ENCODE data around the gene JUP. TPM values are rescaled to one million over a fixed set of nuclear protein-coding genes. Genes with fewer than 3 reads are reported as not detected.

The JUP gene
- total and polyA plus RNA-seq, 4 donors = 35.7 to 64.3 (median 44.7) TPM

- H3K27me3 ChIP-seq (ENCODE audit: control insufficient read depth in 1 of 2, insufficient read depth in 2 of 2, low read length in 1 of 2) = no peaks in the 10 kb centered on the region
- no peak overlapping the region for H3K4me3 ChIP-seq (ENCODE audit: low read length in 2 of 2)
- H3K9me3 ChIP-seq (ENCODE audit: control insufficient read depth, low read length) = no peaks in the 10 kb centered on the region
- no peaks in the 10 kb centered on the region for H3K36me3 ChIP-seq (ENCODE audit: control insufficient read depth in 1 of 2, insufficient read depth in 2 of 2, low read length in 1 of 2)
- 88 to 89% methylated on average over 5 of the region's 5 CpGs for WGBS, 2 donors
- intact Hi-C loops (cut with DNase I) = no loop called here
- DNase-seq = no peak
- ATAC-seq (ENCODE audit: low FRiP score) = no peak
- no peak overlapping the region for H3K27ac ChIP-seq (ENCODE audit: low read depth in 1 of 2, low read length in 2 of 2)
- no peaks in the 10 kb centered on the region for H3K4me1 ChIP-seq (ENCODE audit: control insufficient read depth in 1 of 2, insufficient read depth in 2 of 2, low read length in 2 of 2)
These were observed 61.4 kb downstream of the JUP start for GRCh38 chr17:41725134-41725533.

- no peak for DNase-seq
- no peak for ATAC-seq (ENCODE audit: low FRiP score)
- intact Hi-C loops (cut with DNase I) = no loop called here
- no peak overlapping the region for H3K4me3 ChIP-seq (ENCODE audit: low read length in 2 of 2)
- no peaks in the 10 kb centered on the region for H3K36me3 ChIP-seq (ENCODE audit: control insufficient read depth in 1 of 2, insufficient read depth in 2 of 2, low read length in 1 of 2)
- WGBS, 2 donors = 73 to 75% methylated on average over 16 to 17 of the region's 17 CpGs
- H3K27ac ChIP-seq (ENCODE audit: low read depth in 1 of 2, low read length in 2 of 2) = no peak overlapping the region
- H3K9me3 ChIP-seq (ENCODE audit: control insufficient read depth, low read length) = no peaks in the 10 kb centered on the region
- no peaks in the 10 kb centered on the region for H3K4me1 ChIP-seq (ENCODE audit: control insufficient read depth in 1 of 2, insufficient read depth in 2 of 2, low read length in 2 of 2)
- no peaks in the 10 kb centered on the region for H3K27me3 ChIP-seq (ENCODE audit: control insufficient read depth in 1 of 2, insufficient read depth in 2 of 2, low read length in 1 of 2)
These were observed 61.9 kb downstream of the JUP start for GRCh38 chr17:41724476-41725050.

- no peak overlapping the region for H3K4me3 ChIP-seq (ENCODE audit: low read length in 2 of 2)
- ATAC-seq (ENCODE audit: low FRiP score) (no peak), DNase-seq (no peak)
- no peaks in the 10 kb centered on the region for H3K4me1 ChIP-seq (ENCODE audit: control insufficient read depth in 1 of 2, insufficient read depth in 2 of 2, low read length in 2 of 2)
- H3K27ac ChIP-seq (ENCODE audit: low read depth in 1 of 2, low read length in 2 of 2) = no peak overlapping the region
- 71 to 77% methylated on average over 11 to 12 of the region's 12 CpGs for WGBS, 2 donors
- no peaks in the 10 kb centered on the region for H3K27me3 ChIP-seq (ENCODE audit: control insufficient read depth in 1 of 2, insufficient read depth in 2 of 2, low read length in 1 of 2)
- no peaks in the 10 kb centered on the region for H3K9me3 ChIP-seq (ENCODE audit: control insufficient read depth, low read length)
- H3K36me3 ChIP-seq (ENCODE audit: control insufficient read depth in 1 of 2, insufficient read depth in 2 of 2, low read length in 1 of 2) = no peaks in the 10 kb centered on the region
- intact Hi-C loops (cut with DNase I) = no loop called here
These were observed 62.6 kb downstream of the JUP start for GRCh38 chr17:41723801-41724475.

GRCh38 chr17:41722231-41722630, 64.3 kb downstream of the JUP start:
- H3K27me3 ChIP-seq (ENCODE audit: control insufficient read depth in 1 of 2, insufficient read depth in 2 of 2, low read length in 1 of 2) = no peaks in the 10 kb centered on the region
- no peaks in the 10 kb centered on the region for H3K4me1 ChIP-seq (ENCODE audit: control insufficient read depth in 1 of 2, insufficient read depth in 2 of 2, low read length in 2 of 2)
- ATAC-seq (ENCODE audit: low FRiP score) (no peak), DNase-seq (no peak)
- intact Hi-C loops (cut with DNase I) = no loop called here
- no peak overlapping the region for H3K27ac ChIP-seq (ENCODE audit: low read depth in 1 of 2, low read length in 2 of 2)
- 87 to 88% methylated on average over 7 of the region's 7 CpGs for WGBS, 2 donors
- no peaks in the 10 kb centered on the region for H3K9me3 ChIP-seq (ENCODE audit: control insufficient read depth, low read length)
- no peaks in the 10 kb centered on the region for H3K36me3 ChIP-seq (ENCODE audit: control insufficient read depth in 1 of 2, insufficient read depth in 2 of 2, low read length in 1 of 2)
- H3K4me3 ChIP-seq (ENCODE audit: low read length in 2 of 2) = no peak overlapping the region

GRCh38 chr17:41718287-41718645, 68.2 kb downstream of the JUP start:
- no peaks in the 10 kb centered on the region for H3K9me3 ChIP-seq (ENCODE audit: control insufficient read depth, low read length)
- intact Hi-C loops (cut with DNase I) = no loop called here
- H3K4me3 ChIP-seq (ENCODE audit: low read length in 2 of 2) = no peak overlapping the region
- no peaks in the 10 kb centered on the region for H3K4me1 ChIP-seq (ENCODE audit: control insufficient read depth in 1 of 2, insufficient read depth in 2 of 2, low read length in 2 of 2)
- H3K36me3 ChIP-seq (ENCODE audit: control insufficient read depth in 1 of 2, insufficient read depth in 2 of 2, low read length in 1 of 2) = no peaks in the 10 kb centered on the region
- no peaks in the 10 kb centered on the region for H3K27me3 ChIP-seq (ENCODE audit: control insufficient read depth in 1 of 2, insufficient read depth in 2 of 2, low read length in 1 of 2)
- DNase-seq (no peak), ATAC-seq (ENCODE audit: low FRiP score) (no peak)
- no peak overlapping the region for H3K27ac ChIP-seq (ENCODE audit: low read depth in 1 of 2, low read length in 2 of 2)
- 33 to 42% methylated on average over 5 of the region's 5 CpGs for WGBS, 2 donors

- DNase-seq = no peak
- 72 to 75% methylated on average over 15 of the region's 15 CpGs for WGBS, 2 donors
- H3K9me3 ChIP-seq (ENCODE audit: control insufficient read depth, low read length) = no peaks in the 10 kb centered on the region
- H3K27me3 ChIP-seq (ENCODE audit: control insufficient read depth in 1 of 2, insufficient read depth in 2 of 2, low read length in 1 of 2) = no peaks in the 10 kb centered on the region
- no peak overlapping the region for H3K27ac ChIP-seq (ENCODE audit: low read depth in 1 of 2, low read length in 2 of 2)
- H3K4me1 ChIP-seq (ENCODE audit: control insufficient read depth in 1 of 2, insufficient read depth in 2 of 2, low read length in 2 of 2) = no peaks in the 10 kb centered on the region
- no peaks in the 10 kb centered on the region for H3K36me3 ChIP-seq (ENCODE audit: control insufficient read depth in 1 of 2, insufficient read depth in 2 of 2, low read length in 1 of 2)
- no peak overlapping the region for H3K4me3 ChIP-seq (ENCODE audit: low read length in 2 of 2)
- no peak for ATAC-seq (ENCODE audit: low FRiP score)
- intact Hi-C loops (cut with DNase I) = no loop called here
These were observed 68.9 kb downstream of the JUP start for GRCh38 chr17:41717408-41718286.

- no peak for ATAC-seq (ENCODE audit: low FRiP score)
These were observed 74.7 kb downstream of the JUP start, which contains the start of gene GAST for GRCh38 chr17:41711669-41712400. TSS of gene GAST (plus strand) at chr17:41712331. CDS start at chr17:41715437, 3,106 bp downstream.

GRCh38 chr17:41710472-41711090, 75.9 kb downstream of the JUP start:
- 52 to 54% methylated on average over 8 of the region's 8 CpGs for WGBS, 2 donors
- no peak for ATAC-seq (ENCODE audit: low FRiP score)

More at GRCh38 chr17:41711669-41712400, 74.7 kb downstream of the JUP start, which contains the start of gene GAST:
- H3K4me3 ChIP-seq (ENCODE audit: low read length in 2 of 2) = no peak within 1 kb of the TSS
- DNase-seq = no peak
- H3K27ac ChIP-seq (ENCODE audit: low read depth in 1 of 2, low read length in 2 of 2) = no peak within 1 kb of the TSS
- H3K9me3 ChIP-seq (ENCODE audit: control insufficient read depth, low read length) = no peaks in the 10 kb centered on the region
- H3K4me1 ChIP-seq (ENCODE audit: control insufficient read depth in 1 of 2, insufficient read depth in 2 of 2, low read length in 2 of 2) = no peaks in the 10 kb centered on the region
- WGBS, 2 donors = 89 to 92% methylated on average over 11 to 12 of the region's 12 CpGs
- no peaks in the 10 kb centered on the region for H3K27me3 ChIP-seq (ENCODE audit: control insufficient read depth in 1 of 2, insufficient read depth in 2 of 2, low read length in 1 of 2)
- H3K36me3 ChIP-seq (ENCODE audit: control insufficient read depth in 1 of 2, insufficient read depth in 2 of 2, low read length in 1 of 2) = no peaks in the 10 kb centered on the region
- intact Hi-C loops (cut with DNase I) = no loop called here

More at GRCh38 chr17:41710472-41711090, 75.9 kb downstream of the JUP start:
- no peak overlapping the region for H3K27ac ChIP-seq (ENCODE audit: low read depth in 1 of 2, low read length in 2 of 2)
- no peak for DNase-seq
- intact Hi-C loops (cut with DNase I) = no loop called here
- no peaks in the 10 kb centered on the region for H3K36me3 ChIP-seq (ENCODE audit: control insufficient read depth in 1 of 2, insufficient read depth in 2 of 2, low read length in 1 of 2)
- H3K9me3 ChIP-seq (ENCODE audit: control insufficient read depth, low read length) = no peaks in the 10 kb centered on the region
- H3K27me3 ChIP-seq (ENCODE audit: control insufficient read depth in 1 of 2, insufficient read depth in 2 of 2, low read length in 1 of 2) = no peaks in the 10 kb centered on the region
- no peak overlapping the region for H3K4me3 ChIP-seq (ENCODE audit: low read length in 2 of 2)
- H3K4me1 ChIP-seq (ENCODE audit: control insufficient read depth in 1 of 2, insufficient read depth in 2 of 2, low read length in 2 of 2) = no peaks in the 10 kb centered on the region

Measured in aorta (tissue), 5 donors.